ENCODE measurements around the gene COLQ.
A peak's percentile ranks its signal among the peaks of the same experiment; 100 is the strongest.

The COLQ gene

GRCh38 chr3:15409239-15409638 lies 112.3 kb downstream of the COLQ start:
- H3K9me3 Mint-ChIP-seq: no peaks in the 10 kb centered on the region
- peaks cover 26% of the 10 kb centered on the region for H3K36me3 Mint-ChIP-seq
- H3K27ac Mint-ChIP-seq: no peak overlapping the region
- no peak overlapping the region for H3K4me3 Mint-ChIP-seq
- no peak for ATAC-seq
- no peaks in the 10 kb centered on the region for H3K27me3 Mint-ChIP-seq
- peaks cover 10% of the 10 kb centered on the region for H3K4me1 Mint-ChIP-seq

- H3K4me1 Mint-ChIP-seq: peaks cover 24% of the 10 kb centered on the region
- no peaks in the 10 kb centered on the region for H3K9me3 Mint-ChIP-seq
- no peak overlapping the region for H3K4me3 Mint-ChIP-seq
- H3K27me3 Mint-ChIP-seq: no peaks in the 10 kb centered on the region
- H3K27ac Mint-ChIP-seq: peak overlapping the region; percentile 32
- H3K36me3 Mint-ChIP-seq: no peaks in the 10 kb centered on the region
- peak; percentile 65 for ATAC-seq
Measured at GRCh38 chr3:15405448-15406050, 116.0 kb downstream of the COLQ start.

GRCh38 chr3:15404767-15405166 lies 116.7 kb downstream of the COLQ start:
- peak; percentile 77 for ATAC-seq
- Mint-ChIP-seq H3K9me3 (no peaks in the 10 kb centered on the region), H3K4me1 (peaks cover 24% of the 10 kb centered on the region), H3K27me3 (no peaks in the 10 kb centered on the region), H3K27ac (peak overlapping the region; percentile 32), H3K4me3 (no peak overlapping the region), H3K36me3 (no peaks in the 10 kb centered on the region)

GRCh38 chr3:15403965-15404364 lies 117.5 kb downstream of the COLQ start:
- peaks cover 24% of the 10 kb centered on the region for H3K4me1 Mint-ChIP-seq
- ATAC-seq: no peak
- H3K27ac Mint-ChIP-seq: no peak overlapping the region
- no peaks in the 10 kb centered on the region for H3K36me3 Mint-ChIP-seq
- H3K9me3 Mint-ChIP-seq: no peaks in the 10 kb centered on the region
- H3K4me3 Mint-ChIP-seq: no peak overlapping the region
- H3K27me3 Mint-ChIP-seq: no peaks in the 10 kb centered on the region

GRCh38 chr3:15403495-15403894 lies 118.0 kb downstream of the COLQ start:
- Mint-ChIP-seq H3K4me1 (peaks cover 24% of the 10 kb centered on the region), H3K27ac (no peak overlapping the region), H3K9me3 (no peaks in the 10 kb centered on the region), H3K27me3 (no peaks in the 10 kb centered on the region), H3K4me3 (no peak overlapping the region), H3K36me3 (no peaks in the 10 kb centered on the region)
- ATAC-seq: no peak

- peaks cover 6% of the 10 kb centered on the region for H3K36me3 Mint-ChIP-seq
- no peak for ATAC-seq
- no peaks in the 10 kb centered on the region for H3K27me3 Mint-ChIP-seq
- peaks cover 24% of the 10 kb centered on the region for H3K4me1 Mint-ChIP-seq
- no peaks in the 10 kb centered on the region for H3K9me3 Mint-ChIP-seq
- peak overlapping the region; percentile 55 for H3K27ac Mint-ChIP-seq
- H3K4me3 Mint-ChIP-seq: peak overlapping the region; percentile 48
Measured at GRCh38 chr3:15401936-15402335, 119.6 kb downstream of the COLQ start.
